NCI-H2081 treated with DMSO at 0.1 percent for 48 hours (cell line): ENCODE measurements around the gene CPT1B.
"Not testable (repeated sequence)": the region's sequence is repeated elsewhere in the genome, so short reads cannot be mapped to it uniquely, and the experiment has no call there.

Experiments used
- DNase-seq: peaks from one replicate; lab custom pipeline; 2025; lab: John Stamatoyannopoulos, UW

The CPT1B gene

DNA sequence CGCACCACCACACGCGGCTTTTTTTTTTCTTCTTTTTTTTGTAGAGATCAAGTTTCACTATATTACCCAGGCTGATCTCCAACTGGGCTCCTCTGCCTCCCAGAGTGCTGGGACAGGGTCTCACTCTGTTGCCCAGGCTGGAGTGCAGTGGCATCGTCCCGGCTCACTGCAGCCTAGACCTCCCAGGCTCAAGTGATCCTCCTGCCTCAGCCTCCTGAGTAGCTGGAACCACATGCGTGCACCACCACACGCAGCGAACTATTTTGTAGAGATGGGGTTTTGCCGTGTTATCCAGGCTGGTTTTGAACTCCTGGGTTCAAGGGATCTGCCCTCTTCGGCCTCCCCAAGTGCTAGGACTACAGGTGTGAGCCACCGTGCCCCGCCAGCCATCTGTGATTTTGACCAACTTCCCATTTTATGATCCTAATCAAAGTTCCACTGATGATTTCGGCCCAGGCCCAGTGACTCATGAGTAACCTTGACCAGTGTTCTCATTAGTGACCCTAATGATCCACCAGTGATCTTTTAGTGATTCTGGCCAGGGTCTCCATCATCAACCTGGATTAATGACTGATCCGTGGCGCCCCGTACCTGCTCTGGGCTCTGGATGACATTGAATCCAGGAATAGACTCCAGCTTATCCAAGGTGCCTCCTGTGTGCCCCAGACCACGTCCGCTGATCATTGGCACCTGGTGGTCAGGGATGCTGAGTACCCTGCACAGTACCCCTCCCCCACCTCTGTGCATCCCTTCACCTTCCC is 50.1 kb downstream of the CPT1B start:
- DNase-seq: no peak

GRCh38 chr22:50526834-50527801 is 51.1 kb downstream of the CPT1B start:
- DNase-seq: no peak

DNA sequence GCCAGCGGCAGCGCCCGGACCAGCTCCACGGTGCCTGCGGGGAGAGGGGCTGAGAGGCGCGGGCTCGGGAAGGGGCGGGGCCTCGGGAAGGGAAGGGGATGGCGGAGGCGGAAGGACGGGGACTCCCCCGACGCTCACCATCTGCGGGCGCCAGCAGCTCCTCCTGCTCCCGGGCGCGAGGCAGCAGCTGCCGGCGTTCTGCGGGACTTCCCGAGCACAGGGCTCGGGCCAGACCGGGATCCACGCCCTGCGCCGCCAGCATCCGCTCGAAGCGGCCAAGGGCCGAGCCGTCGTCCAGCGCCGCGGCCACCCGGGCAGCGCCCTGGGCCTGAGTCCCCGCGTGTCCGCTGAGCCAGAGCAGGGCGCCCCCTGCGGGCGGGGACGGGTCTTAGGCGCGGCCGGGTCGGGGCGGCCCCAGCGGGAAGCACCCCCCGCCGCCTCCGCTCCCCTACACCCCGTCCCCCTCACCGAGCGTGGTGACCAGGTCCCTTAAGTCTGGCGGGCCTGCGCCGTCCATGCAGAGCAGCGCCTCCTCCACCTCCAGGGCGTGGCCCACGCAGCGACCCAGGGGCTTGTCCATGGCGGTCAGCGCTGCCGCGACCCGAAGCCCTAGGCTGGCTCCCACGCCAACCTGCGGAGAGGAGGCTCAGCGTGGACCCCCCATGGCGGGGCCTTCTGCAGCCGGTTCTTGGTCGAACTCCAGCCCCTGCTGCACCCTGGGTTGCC is 52.0 kb downstream of the CPT1B start:
- DNase-seq: no peak

GRCh38 chr22:50525858-50526107 is 52.4 kb downstream of the CPT1B start:
- DNase-seq: no peak

GRCh38 chr22:50525104-50525857 is 52.9 kb downstream of the CPT1B start, which contains the start of gene SCO2:
Gene SCO2, minus strand, starts transcription at chr22:50525598. Its CDS starts 1,187 bp downstream, at chr22:50524411.
- DNase-seq: peak; percentile 69

- no peak for DNase-seq
These were observed 53.5 kb downstream of the CPT1B start for GRCh38 chr22:50524676-50525103.

GRCh38 chr22:50523806-50524675 is 54.2 kb downstream of the CPT1B start:
- no peak for DNase-seq

- DNase-seq: no peak
These were observed 54.8 kb downstream of the CPT1B start for GRCh38 chr22:50523458-50523805.

DNA sequence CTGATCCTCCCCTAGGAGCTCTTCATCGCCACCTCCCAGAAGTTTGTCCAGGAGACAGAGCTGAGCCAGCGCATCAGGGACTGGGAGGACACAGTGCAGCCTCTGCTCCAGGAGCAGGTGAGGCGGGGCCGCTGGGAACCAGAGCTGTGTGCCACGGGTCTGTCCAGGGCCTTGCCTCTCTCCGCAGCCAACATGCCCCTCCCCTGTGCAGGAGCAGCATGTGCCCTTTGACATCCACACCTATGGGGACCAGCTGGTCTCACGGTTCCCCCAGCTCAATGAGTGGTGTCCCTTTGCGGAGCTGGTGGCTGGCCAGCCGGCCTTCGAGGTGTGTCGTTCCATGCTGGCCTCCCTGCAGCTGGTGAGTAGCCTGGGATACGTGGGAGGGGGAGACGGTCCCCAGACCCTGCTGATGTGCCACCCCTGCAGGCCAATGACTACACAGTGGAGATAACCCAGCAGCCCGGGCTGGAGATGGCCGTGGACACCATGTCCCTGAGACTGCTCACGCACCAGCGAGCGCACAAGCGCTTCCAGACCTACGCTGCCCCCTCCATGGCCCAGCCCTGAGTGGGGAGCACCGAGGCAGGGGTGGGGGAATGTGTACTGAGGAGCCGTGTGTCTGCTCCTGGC is 55.3 kb downstream of the CPT1B start:
- DNase-seq: no peak

- no peak for DNase-seq
These were observed 55.9 kb downstream of the CPT1B start for GRCh38 chr22:50522208-50522805.

GRCh38 chr22:50521710-50522109 is 56.5 kb downstream of the CPT1B start:
- DNase-seq: no peak

DNA sequence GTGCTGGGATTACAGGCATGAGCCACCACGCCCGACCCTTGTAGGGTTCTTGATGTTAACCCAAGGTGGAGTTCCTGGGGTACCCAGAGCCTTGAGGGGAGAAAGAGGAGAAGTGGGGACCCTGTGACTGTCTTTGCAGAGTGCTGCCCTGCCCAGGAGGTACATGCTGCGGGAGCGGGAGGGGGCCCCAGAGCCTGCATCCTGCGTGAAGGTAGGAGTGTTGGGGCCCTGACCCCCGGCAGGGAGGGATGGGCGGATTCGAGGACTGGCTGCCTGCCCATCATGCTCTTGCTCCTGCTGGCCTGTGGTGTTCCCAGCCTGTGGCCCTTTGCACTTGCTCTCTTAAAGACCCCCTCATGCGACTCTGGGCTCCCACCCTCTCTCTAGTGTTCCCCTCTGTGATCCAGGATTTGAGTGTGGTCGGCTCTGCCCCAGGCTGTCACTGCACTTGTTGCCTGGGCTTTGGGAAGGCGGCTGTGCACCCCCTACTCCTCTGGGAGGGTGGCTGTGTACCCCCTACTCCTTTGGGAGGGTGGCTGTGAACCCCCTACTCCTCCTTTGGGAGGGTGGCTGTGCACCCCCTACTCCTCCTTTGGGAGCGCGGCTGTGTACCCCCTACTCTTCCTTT is 57.3 kb downstream of the CPT1B start:
- DNase-seq: no peak

- DNase-seq: not testable (repeated sequence)
These were observed 58.0 kb downstream of the CPT1B start for GRCh38 chr22:50520184-50520583.

GRCh38 chr22:50519151-50519550 is 59.1 kb downstream of the CPT1B start:
- DNase-seq: no peak
